ENCODE results near the gene MRM2.

GRCh38 chr7:2273866-2274265 lies 31.9 kb upstream of the MRM2 start:
- TF ChIP-seq, protein P1, sequence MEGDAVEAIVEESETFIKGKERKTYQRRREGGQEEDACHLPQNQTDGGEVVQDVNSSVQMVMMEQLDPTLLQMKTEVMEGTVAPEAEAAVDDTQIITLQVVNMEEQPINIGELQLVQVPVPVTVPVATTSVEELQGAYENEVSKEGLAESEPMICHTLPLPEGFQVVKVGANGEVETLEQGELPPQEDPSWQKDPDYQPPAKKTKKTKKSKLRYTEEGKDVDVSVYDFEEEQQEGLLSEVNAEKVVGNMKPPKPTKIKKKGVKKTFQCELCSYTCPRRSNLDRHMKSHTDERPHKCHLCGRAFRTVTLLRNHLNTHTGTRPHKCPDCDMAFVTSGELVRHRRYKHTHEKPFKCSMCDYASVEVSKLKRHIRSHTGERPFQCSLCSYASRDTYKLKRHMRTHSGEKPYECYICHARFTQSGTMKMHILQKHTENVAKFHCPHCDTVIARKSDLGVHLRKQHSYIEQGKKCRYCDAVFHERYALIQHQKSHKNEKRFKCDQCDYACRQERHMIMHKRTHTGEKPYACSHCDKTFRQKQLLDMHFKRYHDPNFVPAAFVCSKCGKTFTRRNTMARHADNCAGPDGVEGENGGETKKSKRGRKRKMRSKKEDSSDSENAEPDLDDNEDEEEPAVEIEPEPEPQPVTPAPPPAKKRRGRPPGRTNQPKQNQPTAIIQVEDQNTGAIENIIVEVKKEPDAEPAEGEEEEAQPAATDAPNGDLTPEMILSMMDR (IDR thresholded peaks at IDR 0.05; ENCODE audit: poor library complexity): no peak
- TF ChIP-seq EZH2phosphoT487 (IDR thresholded peaks at IDR 0.05; ENCODE audit: low read depth, severe bottlenecking, unreplicated experiment): no peak

All from hepatocyte (in vitro differentiated cells).